ENCODE measurements around the gene NHS.
A peak's percentile ranks its signal among the peaks of the same experiment; 100 is the strongest.

Gene NHS

GRCh38 chrX:17741123-17741511 is 366.1 kb downstream of the NHS start:
- CTCF ChIA-PET = no interaction called here
- peaks cover 0 to 3% (median 0%) of the 10 kb centered on the region in 5 experiments for H3K9me3 ChIP-seq (ENCODE audit: control extremely low read depth in 1 of 5, control insufficient read depth in 4 of 5, insufficient read depth in 2 of 5, low read depth in 1 of 5, low read length in 4 of 5)
- H3K27me3 ChIP-seq (replicated peaks in 2 of 5; ENCODE audit: control insufficient read depth in 4 of 5, insufficient read depth in 5 of 5, low read length in 4 of 5) = peaks cover 0 to 26% (median 7%) of the 10 kb centered on the region in 5 experiments

DNA sequence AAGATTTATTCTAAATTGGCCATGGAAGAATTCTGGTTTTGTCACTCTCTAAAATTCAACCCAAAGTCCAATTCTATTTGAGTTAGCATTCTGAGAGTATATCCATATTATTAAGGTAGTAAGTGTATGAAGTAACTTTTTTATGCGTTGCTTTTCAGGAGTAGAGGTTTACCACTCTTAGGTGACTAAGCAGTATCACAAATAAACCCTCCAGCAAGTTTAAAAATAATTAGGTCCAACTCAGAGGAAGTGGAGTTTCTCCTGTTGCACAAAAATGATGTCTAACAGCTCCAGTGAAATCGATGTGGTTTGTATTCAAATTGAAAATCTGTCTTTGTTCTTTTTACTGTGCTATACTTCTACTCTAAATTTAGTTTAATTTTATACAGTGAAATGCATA is 368.9 kb downstream of the NHS start:
- WGBS (ENCODE audit: insufficient coverage) = no CpG with 5 or more reads among the region's 2 CpGs
- ChIA-PET CTCF (interaction anchor here (1.3 kb wide), 1 partner anchor 465 kb away, joined by 4 read pairs; no protein-coding TSS in a partner anchor), POLR2A (no interaction called here)
- DNase-seq = peak in 2 of 3 donors; percentile 16 to 19
- Histone ChIP-seq H3K4me3 (ENCODE audit: control insufficient read depth in 1 of 7, extremely low read depth in 1 of 7, insufficient read depth in 4 of 7, low read depth in 2 of 7, low read length in 6 of 7) (no peak overlapping the region), H3K27me3 (replicated peaks in 2 of 5; ENCODE audit: control insufficient read depth in 4 of 5, insufficient read depth in 5 of 5, low read length in 4 of 5) (peaks cover 0 to 22% (median 7%) of the 10 kb centered on the region in 5 experiments), H3K9me3 (ENCODE audit: control extremely low read depth in 1 of 5, control insufficient read depth in 4 of 5, insufficient read depth in 2 of 5, low read depth in 1 of 5, low read length in 4 of 5) (no peaks in the 10 kb centered on the region), H3K4me1 (ENCODE audit: control extremely low read depth in 1 of 4, control insufficient read depth in 4 of 4, insufficient read depth in 4 of 4, low read length in 3 of 4) (peaks cover 0 to 6% (median 2%) of the 10 kb centered on the region in 4 experiments), H3K36me3 (ENCODE audit: control insufficient read depth in 4 of 4, insufficient read depth in 4 of 4, low read length in 3 of 4) (no peaks in the 10 kb centered on the region), H3K27ac (ENCODE audit: insufficient read depth in 1 of 2, low read depth in 1 of 2, low read length in 2 of 2, poor library complexity in 1 of 2, severe bottlenecking in 2 of 2) (no peak overlapping the region)

More at GRCh38 chrX:17741123-17741511, 366.1 kb downstream of the NHS start:
- H3K36me3 ChIP-seq (ENCODE audit: control insufficient read depth in 4 of 4, insufficient read depth in 4 of 4, low read length in 3 of 4) = no peaks in the 10 kb centered on the region
- 75% methylated on average over 9 of the region's 9 CpGs for WGBS (ENCODE audit: insufficient coverage)
- no peak overlapping the region for H3K4me3 ChIP-seq (ENCODE audit: control insufficient read depth in 1 of 7, extremely low read depth in 1 of 7, insufficient read depth in 4 of 7, low read depth in 2 of 7, low read length in 6 of 7)
- H3K4me1 ChIP-seq (ENCODE audit: control extremely low read depth in 1 of 4, control insufficient read depth in 4 of 4, insufficient read depth in 4 of 4, low read length in 3 of 4) = peaks cover 6 to 20% (median 9%) of the 10 kb centered on the region in 4 experiments
- no peak for DNase-seq
- H3K27ac ChIP-seq (ENCODE audit: insufficient read depth in 1 of 2, low read depth in 1 of 2, low read length in 2 of 2, poor library complexity in 1 of 2, severe bottlenecking in 2 of 2) = no peak overlapping the region
- POLR2A ChIA-PET = interaction anchor here (0.7 kb wide), 1 partner anchor 64 kb away, joined by 3 read pairs; no protein-coding TSS in a partner anchor

DNA sequence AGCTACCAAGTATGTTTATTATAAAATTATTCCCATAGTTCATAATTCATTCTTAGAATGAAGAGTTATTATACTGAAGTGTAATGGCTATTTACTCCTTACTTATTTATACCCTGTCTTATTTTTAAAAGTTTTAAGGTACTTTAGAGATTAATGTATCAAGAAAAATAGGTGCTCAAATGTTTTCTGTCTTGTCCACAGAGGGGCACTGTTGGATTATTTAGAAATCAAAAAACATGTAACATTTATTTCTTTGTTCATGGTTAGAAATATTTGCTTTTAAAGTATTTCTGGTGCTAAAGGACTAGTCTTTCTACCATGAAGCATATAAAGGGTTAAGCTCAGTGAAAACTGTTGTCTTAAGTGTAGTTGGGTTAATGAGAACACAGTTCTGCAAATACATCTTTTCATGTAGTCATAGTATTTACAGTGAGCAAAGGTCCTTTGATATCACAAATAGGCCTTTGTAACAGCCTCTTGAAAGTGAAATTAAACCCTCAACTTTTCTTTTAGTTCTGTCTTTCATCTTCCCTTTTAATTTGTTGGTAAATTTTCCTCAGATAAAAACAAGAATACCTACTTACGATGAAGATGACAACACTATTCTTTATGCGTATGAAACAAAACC is 370.0 kb downstream of the NHS start:
- ChIA-PET CTCF (interaction anchor here (1.0 to 1.3 kb wide), 2 partner anchors 464 to 633 kb away, joined by 4 to 5 read pairs; no protein-coding TSS in a partner anchor), POLR2A (no interaction called here)
- peaks cover 0 to 6% (median 0%) of the 10 kb centered on the region in 4 experiments for H3K4me1 ChIP-seq (ENCODE audit: control extremely low read depth in 1 of 4, control insufficient read depth in 4 of 4, insufficient read depth in 4 of 4, low read length in 3 of 4)
- no peak overlapping the region for H3K27ac ChIP-seq (ENCODE audit: insufficient read depth in 1 of 2, low read depth in 1 of 2, low read length in 2 of 2, poor library complexity in 1 of 2, severe bottlenecking in 2 of 2)
- H3K4me3 ChIP-seq (ENCODE audit: control insufficient read depth in 1 of 7, extremely low read depth in 1 of 7, insufficient read depth in 4 of 7, low read depth in 2 of 7, low read length in 6 of 7) = no peak overlapping the region
- H3K36me3 ChIP-seq (ENCODE audit: control insufficient read depth in 4 of 4, insufficient read depth in 4 of 4, low read length in 3 of 4) = peaks cover 0 to 3% (median 0%) of the 10 kb centered on the region in 4 experiments
- H3K27me3 ChIP-seq (replicated peaks in 2 of 5; ENCODE audit: control insufficient read depth in 4 of 5, insufficient read depth in 5 of 5, low read length in 4 of 5) = peaks cover 0 to 22% (median 6%) of the 10 kb centered on the region in 5 experiments
- DNase-seq = peak; percentile 15 to 51 (median 36)
- no peaks in the 10 kb centered on the region for H3K9me3 ChIP-seq (ENCODE audit: control extremely low read depth in 1 of 5, control insufficient read depth in 4 of 5, insufficient read depth in 2 of 5, low read depth in 1 of 5, low read length in 4 of 5)
- WGBS (ENCODE audit: insufficient coverage) = no CpG with 5 or more reads among the region's 2 CpGs

- WGBS (ENCODE audit: insufficient coverage) = 83% methylated on average over 3 of the region's 5 CpGs
- Histone ChIP-seq H3K27me3 (replicated peaks in 2 of 5; ENCODE audit: control insufficient read depth in 4 of 5, insufficient read depth in 5 of 5, low read length in 4 of 5) (peaks cover 0 to 18% (median 0%) of the 10 kb centered on the region in 5 experiments), H3K9me3 (ENCODE audit: control extremely low read depth in 1 of 5, control insufficient read depth in 4 of 5, insufficient read depth in 2 of 5, low read depth in 1 of 5, low read length in 4 of 5) (no peaks in the 10 kb centered on the region), H3K4me3 (ENCODE audit: control insufficient read depth in 1 of 7, extremely low read depth in 1 of 7, insufficient read depth in 4 of 7, low read depth in 2 of 7, low read length in 6 of 7) (no peak overlapping the region), H3K36me3 (ENCODE audit: control insufficient read depth in 4 of 4, insufficient read depth in 4 of 4, low read length in 3 of 4) (peaks cover 0 to 5% (median 1%) of the 10 kb centered on the region in 4 experiments), H3K4me1 (ENCODE audit: control extremely low read depth in 1 of 4, control insufficient read depth in 4 of 4, insufficient read depth in 4 of 4, low read length in 3 of 4) (peaks cover 0 to 6% (median 0%) of the 10 kb centered on the region in 4 experiments), H3K27ac (ENCODE audit: insufficient read depth in 1 of 2, low read depth in 1 of 2, low read length in 2 of 2, poor library complexity in 1 of 2, severe bottlenecking in 2 of 2) (no peak overlapping the region)
- DNase-seq = no peak
- ChIA-PET POLR2A (no interaction called here), CTCF (no interaction called here)
Observed at GRCh38 chrX:17747692-17748091, 372.7 kb downstream of the NHS start.

DNA sequence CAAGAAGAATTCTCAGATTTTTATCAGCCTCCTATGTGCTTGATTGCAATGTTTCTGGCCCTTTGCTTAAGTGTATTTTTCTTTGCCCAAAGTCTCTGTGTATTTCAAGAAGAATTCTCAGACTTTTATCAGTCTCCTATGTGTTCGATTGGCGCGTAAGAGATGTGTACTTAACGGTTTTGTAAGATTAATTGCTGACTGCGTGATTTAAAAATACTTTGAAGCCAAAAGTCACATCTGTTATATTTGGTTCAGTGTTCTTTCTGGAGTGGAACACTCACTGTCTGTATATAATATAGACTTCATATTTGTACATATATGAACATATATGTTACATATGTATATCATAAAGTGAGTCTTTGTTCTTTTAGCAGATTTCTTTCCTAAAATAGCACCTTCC is 373.7 kb downstream of the NHS start:
- no peak overlapping the region for H3K4me3 ChIP-seq (ENCODE audit: control insufficient read depth in 1 of 7, extremely low read depth in 1 of 7, insufficient read depth in 4 of 7, low read depth in 2 of 7, low read length in 6 of 7)
- no peak for DNase-seq
- H3K27ac ChIP-seq (ENCODE audit: insufficient read depth in 1 of 2, low read depth in 1 of 2, low read length in 2 of 2, poor library complexity in 1 of 2, severe bottlenecking in 2 of 2) = no peak overlapping the region
- H3K4me1 ChIP-seq (ENCODE audit: control extremely low read depth in 1 of 4, control insufficient read depth in 4 of 4, insufficient read depth in 4 of 4, low read length in 3 of 4) = peaks cover 0 to 6% (median 0%) of the 10 kb centered on the region in 4 experiments
- no CpG with 5 or more reads among the region's 5 CpGs for WGBS (ENCODE audit: insufficient coverage)
- ChIA-PET POLR2A (no interaction called here), CTCF (no interaction called here)
- H3K36me3 ChIP-seq (ENCODE audit: control insufficient read depth in 4 of 4, insufficient read depth in 4 of 4, low read length in 3 of 4) = peaks cover 0 to 5% (median 1%) of the 10 kb centered on the region in 4 experiments
- H3K27me3 ChIP-seq (replicated peaks in 2 of 5; ENCODE audit: control insufficient read depth in 4 of 5, insufficient read depth in 5 of 5, low read length in 4 of 5) = peaks cover 0 to 15% (median 0%) of the 10 kb centered on the region in 5 experiments
- H3K9me3 ChIP-seq (ENCODE audit: control extremely low read depth in 1 of 5, control insufficient read depth in 4 of 5, insufficient read depth in 2 of 5, low read depth in 1 of 5, low read length in 4 of 5) = no peaks in the 10 kb centered on the region

DNA sequence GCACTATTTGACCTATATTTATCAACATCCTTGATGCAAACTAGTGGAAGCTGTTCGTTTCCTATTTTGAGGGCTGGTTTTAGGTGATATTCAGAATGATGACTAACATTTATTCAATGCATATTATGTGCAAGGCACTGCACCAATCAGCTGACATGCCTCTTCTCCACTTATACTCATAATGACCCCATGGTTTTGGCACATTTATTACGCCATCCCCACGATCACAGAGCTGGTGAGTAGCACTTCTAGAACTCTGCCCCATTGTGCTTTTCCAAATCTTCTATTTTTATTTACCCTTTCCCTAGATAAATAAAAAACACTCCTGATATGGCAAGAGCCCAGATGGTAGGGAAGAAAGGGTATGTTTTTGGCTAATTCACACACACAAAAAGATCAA is 375.4 kb downstream of the NHS start:
- no peak for DNase-seq

DNA sequence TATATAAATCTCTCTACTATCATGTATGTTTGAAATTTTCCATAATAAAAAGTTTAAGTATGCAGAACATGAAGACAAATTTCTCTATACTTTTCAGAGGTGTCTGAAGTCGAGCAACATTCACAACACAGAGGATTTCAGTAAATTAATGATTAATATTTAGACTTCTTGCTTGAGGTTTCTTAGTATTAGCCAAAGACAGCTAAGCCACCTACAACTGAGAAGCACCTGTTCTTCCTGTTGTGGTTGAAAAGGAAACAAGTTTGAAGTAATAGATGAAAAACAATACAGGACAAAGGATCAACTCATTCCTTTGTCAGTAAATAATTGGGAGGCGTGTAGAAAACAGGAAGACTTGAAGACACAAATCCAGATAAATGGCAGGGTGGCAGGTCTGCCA is 383.4 kb downstream of the NHS start:
- whole genome bisulfite sequencing (ENCODE audit: insufficient coverage) = 100% methylated on average over 1 of the region's 2 CpGs
- CTCF ChIA-PET = no interaction called here
- peaks cover 0 to 8% (median 0%) of the 10 kb centered on the region in 5 experiments for H3K27me3 ChIP-seq (replicated peaks in 2 of 5; ENCODE audit: control insufficient read depth in 4 of 5, insufficient read depth in 5 of 5, low read length in 4 of 5)
- H3K9me3 ChIP-seq (ENCODE audit: control extremely low read depth in 1 of 5, control insufficient read depth in 4 of 5, insufficient read depth in 2 of 5, low read depth in 1 of 5, low read length in 4 of 5) = no peaks in the 10 kb centered on the region
- no peak overlapping the region for H3K4me3 ChIP-seq (ENCODE audit: control insufficient read depth in 1 of 7, extremely low read depth in 1 of 7, insufficient read depth in 4 of 7, low read depth in 2 of 7, low read length in 6 of 7)
- DNase-seq = no peak
- no peaks in the 10 kb centered on the region for H3K36me3 ChIP-seq (ENCODE audit: control insufficient read depth in 4 of 4, insufficient read depth in 4 of 4, low read length in 3 of 4)
- no peak overlapping the region for H3K27ac ChIP-seq (ENCODE audit: insufficient read depth in 1 of 2, low read depth in 1 of 2, low read length in 2 of 2, poor library complexity in 1 of 2, severe bottlenecking in 2 of 2)
- POLR2A ChIA-PET = no interaction called here
- H3K4me1 ChIP-seq (ENCODE audit: control extremely low read depth in 1 of 4, control insufficient read depth in 4 of 4, insufficient read depth in 4 of 4, low read length in 3 of 4) = no peaks in the 10 kb centered on the region

More for the DNA sequence above, 375.4 kb downstream of the NHS start:
- H3K4me1 ChIP-seq (ENCODE audit: control extremely low read depth in 1 of 4, control insufficient read depth in 4 of 4, insufficient read depth in 4 of 4, low read length in 3 of 4) = no peaks in the 10 kb centered on the region
- ChIA-PET CTCF (no interaction called here), POLR2A (no interaction called here)
- no peak overlapping the region for H3K4me3 ChIP-seq (ENCODE audit: control insufficient read depth in 1 of 7, extremely low read depth in 1 of 7, insufficient read depth in 4 of 7, low read depth in 2 of 7, low read length in 6 of 7)
- 80% methylated on average over 1 of the region's 3 CpGs for WGBS (ENCODE audit: insufficient coverage)
- no peaks in the 10 kb centered on the region for H3K9me3 ChIP-seq (ENCODE audit: control extremely low read depth in 1 of 5, control insufficient read depth in 4 of 5, insufficient read depth in 2 of 5, low read depth in 1 of 5, low read length in 4 of 5)
- H3K36me3 ChIP-seq (ENCODE audit: control insufficient read depth in 4 of 4, insufficient read depth in 4 of 4, low read length in 3 of 4) = peaks cover 0 to 5% (median 1%) of the 10 kb centered on the region in 4 experiments
- H3K27ac ChIP-seq (ENCODE audit: insufficient read depth in 1 of 2, low read depth in 1 of 2, low read length in 2 of 2, poor library complexity in 1 of 2, severe bottlenecking in 2 of 2) = no peak overlapping the region
- peaks cover 0 to 14% (median 0%) of the 10 kb centered on the region in 5 experiments for H3K27me3 ChIP-seq (replicated peaks in 2 of 5; ENCODE audit: control insufficient read depth in 4 of 5, insufficient read depth in 5 of 5, low read length in 4 of 5)
